ENCODE results near the gene RPS28.
"Not testable (repeated sequence)": the region's sequence is repeated elsewhere in the genome, so short reads cannot be mapped to it uniquely, and the experiment has no call there.

Gene RPS28

GRCh38 chr19:8308891-8309291 is 12.4 kb upstream of the RPS28 start:
- H4K20me1 ChIP-seq (ENCODE audit: insufficient read depth, low read length) = no peaks in the 10 kb centered on the region
- peak overlapping the region; percentile 70 for H3K4me3 ChIP-seq (ENCODE audit: low read depth, low read length, poor library complexity, severe bottlenecking)
- H3K27ac ChIP-seq (ENCODE audit: low read depth, low read length, poor library complexity, severe bottlenecking) = no peak overlapping the region
- no peaks in the 10 kb centered on the region for H3K9me2 ChIP-seq (ENCODE audit: low read depth, low read length)
- H3K27me3 ChIP-seq (ENCODE audit: insufficient read depth, low read length) = no peaks in the 10 kb centered on the region
- H3K9me3 ChIP-seq (ENCODE audit: low read length) = no peaks in the 10 kb centered on the region
- no peaks in the 10 kb centered on the region for H3F3A ChIP-seq (ENCODE audit: insufficient read depth, low read length)
- H3K79me2 ChIP-seq (ENCODE audit: insufficient read depth, low read length) = no peaks in the 10 kb centered on the region; the same call in 1 of the 2 replicates
- H3K9ac ChIP-seq (ENCODE audit: low read length) = peak overlapping the region; percentile 84
- H3K36me3 ChIP-seq (ENCODE audit: insufficient read depth, low read length) = peaks cover 59% of the 10 kb centered on the region
- no peak for TF ChIP-seq EZH2 (IDR thresholded peaks at IDR 0.05; ENCODE audit: borderline replicate concordance, low read length)
- TF ChIP-seq CTCF (IDR thresholded peaks at IDR 0.05; ENCODE audit: low read length) = no peak
- H3K4me1 ChIP-seq (ENCODE audit: insufficient read depth, low read length, severe bottlenecking) = peaks cover 22% of the 10 kb centered on the region
- H3K4me2 ChIP-seq (ENCODE audit: low read length) = peak overlapping the region; percentile 91
- no peak overlapping the region for H2AFZ ChIP-seq (ENCODE audit: low read length)

GRCh38 chr19:8310342-8311055 is 10.8 kb upstream of the RPS28 start:
- no peaks in the 10 kb centered on the region for H3K27me3 ChIP-seq (ENCODE audit: insufficient read depth, low read length)
- H3F3A ChIP-seq (ENCODE audit: insufficient read depth, low read length) = no peaks in the 10 kb centered on the region
- no peak overlapping the region for H3K4me2 ChIP-seq (ENCODE audit: low read length)
- H3K4me3 ChIP-seq (ENCODE audit: low read depth, low read length, poor library complexity, severe bottlenecking) = no peak overlapping the region
- H3K27ac ChIP-seq (ENCODE audit: low read depth, low read length, poor library complexity, severe bottlenecking) = no peak overlapping the region
- peaks cover 63% of the 10 kb centered on the region for H3K36me3 ChIP-seq (ENCODE audit: insufficient read depth, low read length)
- no peaks in the 10 kb centered on the region; the same call in 1 of the 2 replicates for H3K79me2 ChIP-seq (ENCODE audit: insufficient read depth, low read length)
- no peaks in the 10 kb centered on the region for H3K9me3 ChIP-seq (ENCODE audit: low read length)
- no peak overlapping the region for H2AFZ ChIP-seq (ENCODE audit: low read length)
- TF ChIP-seq CTCF (IDR thresholded peaks at IDR 0.05; ENCODE audit: low read length) (no peak), EZH2 (IDR thresholded peaks at IDR 0.05; ENCODE audit: borderline replicate concordance, low read length) (no peak)
- no peaks in the 10 kb centered on the region for H3K9me2 ChIP-seq (ENCODE audit: low read depth, low read length)
- peaks cover 22% of the 10 kb centered on the region for H3K4me1 ChIP-seq (ENCODE audit: insufficient read depth, low read length, severe bottlenecking)
- no peak overlapping the region for H3K9ac ChIP-seq (ENCODE audit: low read length)
- no peaks in the 10 kb centered on the region for H4K20me1 ChIP-seq (ENCODE audit: insufficient read depth, low read length)

- Histone ChIP-seq H3K79me2 (ENCODE audit: insufficient read depth, low read length) (no peaks in the 10 kb centered on the region; the same call in 1 of the 2 replicates), H3K9ac (ENCODE audit: low read length) (no peak overlapping the region), H3F3A (ENCODE audit: insufficient read depth, low read length) (no peaks in the 10 kb centered on the region), H3K4me2 (ENCODE audit: low read length) (no peak overlapping the region), H3K27me3 (ENCODE audit: insufficient read depth, low read length) (no peaks in the 10 kb centered on the region), H4K20me1 (ENCODE audit: insufficient read depth, low read length) (no peaks in the 10 kb centered on the region), H3K9me3 (ENCODE audit: low read length) (no peaks in the 10 kb centered on the region), H3K4me3 (ENCODE audit: low read depth, low read length, poor library complexity, severe bottlenecking) (no peak overlapping the region), H3K27ac (ENCODE audit: low read depth, low read length, poor library complexity, severe bottlenecking) (no peak overlapping the region), H2AFZ (ENCODE audit: low read length) (no peak overlapping the region), H3K36me3 (ENCODE audit: insufficient read depth, low read length) (peaks cover 64% of the 10 kb centered on the region), H3K9me2 (ENCODE audit: low read depth, low read length) (no peaks in the 10 kb centered on the region), H3K4me1 (ENCODE audit: insufficient read depth, low read length, severe bottlenecking) (peaks cover 19% of the 10 kb centered on the region)
- TF ChIP-seq CTCF (IDR thresholded peaks at IDR 0.05; ENCODE audit: low read length) = no peak
- TF ChIP-seq EZH2 (IDR thresholded peaks at IDR 0.05; ENCODE audit: borderline replicate concordance, low read length) = no peak
Observed at GRCh38 chr19:8311461-8312260, 9.6 kb upstream of the RPS28 start.

GRCh38 chr19:8314981-8315640 is 6.2 kb upstream of the RPS28 start:
- H3F3A ChIP-seq (ENCODE audit: insufficient read depth, low read length); H2AFZ ChIP-seq (ENCODE audit: low read length); H4K20me1 ChIP-seq (ENCODE audit: insufficient read depth, low read length); H3K9me3 ChIP-seq (ENCODE audit: low read length); H3K27ac ChIP-seq (ENCODE audit: low read depth, low read length, poor library complexity, severe bottlenecking); H3K9ac ChIP-seq (ENCODE audit: low read length); H3K79me2 ChIP-seq (ENCODE audit: insufficient read depth, low read length); H3K4me2 ChIP-seq (ENCODE audit: low read length); H3K4me3 ChIP-seq (ENCODE audit: low read depth, low read length, poor library complexity, severe bottlenecking); H3K9me2 ChIP-seq (ENCODE audit: low read depth, low read length); H3K27me3 ChIP-seq (ENCODE audit: insufficient read depth, low read length): not testable (repeated sequence)
- Histone ChIP-seq H3K36me3 (ENCODE audit: insufficient read depth, low read length) (peaks cover 61% of the 10 kb centered on the region), H3K4me1 (ENCODE audit: insufficient read depth, low read length, severe bottlenecking) (peaks cover 22% of the 10 kb centered on the region)

Data from OCI-LY1 (cell line).